GM23338 (cell line): ENCODE data around the gene CD58. TPM values are rescaled to one million over a fixed set of nuclear protein-coding genes. Genes with fewer than 3 reads are reported as not detected.

Experiments used
- ATAC-seq: fragments of 200-7000 bp; cut with Tn5 transposase; 3 replicates; pipeline ENCODE4 v1.9.1; 2020
- DNase-seq: peaks from one replicate; pipeline ENCODE4 v3.0.0-alpha.2; 2015; ENCODE audit warnings: low spot score
- H2AFZ ChIP-seq: fragments of 200-600 bp; sonication (generic); 2 replicates; pipeline ENCODE4 v1.8.0; 2016; ENCODE audit warnings: antibody characterized with exemption, mild to moderate bottlenecking, moderate library complexity
- H3F3A ChIP-seq: fragments of 200-600 bp; sonication (generic); replicated peaks from 2 replicates; pipeline ENCODE4 v1.8.0; 2017; ENCODE audit warnings: antibody characterized with exemption, mixed run types, low read depth
- H3K27ac ChIP-seq: fragments of 200-600 bp; sonication (generic); 2 replicates; pipeline ENCODE4 v1.6.1; 2016; ENCODE audit warnings: low read depth
- H3K27me3 ChIP-seq: fragments of 200-600 bp; sonication (generic); 2 replicates; pipeline ENCODE4 v1.8.0; 2016; ENCODE audit warnings: mild to moderate bottlenecking, mixed run types, moderate library complexity; ENCODE audit not compliant: insufficient read depth
- H3K36me3 ChIP-seq: fragments of 200-600 bp; sonication (generic); 2 replicates; pipeline ENCODE4 v1.8.0; 2016; ENCODE audit warnings: mild to moderate bottlenecking; ENCODE audit not compliant: insufficient read depth
- H3K4me1 ChIP-seq: fragments of 200-600 bp; sonication (generic); 2 replicates; pipeline ENCODE4 v1.8.0; 2016; ENCODE audit warnings: mild to moderate bottlenecking, moderate library complexity; ENCODE audit not compliant: insufficient read depth
- H3K4me2 ChIP-seq: fragments of 200-600 bp; sonication (generic); 2 replicates; pipeline ENCODE4 v1.7.1; 2017; ENCODE audit warnings: mixed run types
- H3K4me3 ChIP-seq: fragments of 200-600 bp; sonication (generic); 2 replicates; pipeline ENCODE4 v1.6.1; 2016; ENCODE audit warnings: mixed run types
- H3K79me2 ChIP-seq: fragments of 200-600 bp; sonication (generic); replicated peaks from 2 replicates; pipeline ENCODE4 v1.8.0; 2017; ENCODE audit warnings: mild to moderate bottlenecking; ENCODE audit not compliant: insufficient read depth
- H3K9me2 ChIP-seq: fragments of 200-600 bp; sonication (generic); 2 replicates; pipeline ENCODE4 v1.8.0; 2017; ENCODE audit not compliant: insufficient read depth
- H4K20me1 ChIP-seq: fragments of 200-600 bp; sonication (generic); replicated peaks from 2 replicates; pipeline ENCODE4 v1.8.0; 2017; ENCODE audit warnings: mild to moderate bottlenecking; ENCODE audit not compliant: insufficient read depth
- H3K27ac Mint-ChIP-seq: 2 replicates; pipeline ENCODE4 v1.8.0; 2020; ENCODE audit warnings: inconsistent platforms, mild to moderate bottlenecking, moderate library complexity, mixed read lengths
- H3K27me3 Mint-ChIP-seq: 3 replicates; pipeline ENCODE4 v1.8.0; 2022; ENCODE audit warnings: low read depth, mild to moderate bottlenecking, moderate library complexity, mixed read lengths, inconsistent platforms; ENCODE audit not compliant: insufficient read depth, poor library complexity
- H3K36me3 Mint-ChIP-seq: 3 replicates; pipeline ENCODE4 v1.8.0; 2021; ENCODE audit warnings: low read depth, mild to moderate bottlenecking, inconsistent platforms, moderate library complexity, mixed read lengths
- H3K4me1 Mint-ChIP-seq: 3 replicates; pipeline ENCODE4 v1.8.0; 2020; ENCODE audit warnings: mild to moderate bottlenecking, inconsistent platforms, mixed read lengths
- H3K4me3 Mint-ChIP-seq: 3 replicates; pipeline ENCODE4 v1.8.0; 2021; ENCODE audit warnings: moderate library complexity, mild to moderate bottlenecking, inconsistent platforms, mixed read lengths
- H3K9me3 Mint-ChIP-seq: 3 replicates; pipeline ENCODE4 v1.8.0; 2020; ENCODE audit warnings: moderate library complexity, mild to moderate bottlenecking, inconsistent platforms, mixed read lengths
- CTCF ChIP-seq, 2 experiments: fragments of 200-600 bp in 1 of 2; sonication (generic) in 1 of 2; conservative IDR thresholded peaks; 2 replicates each; pipeline versions ENCODE4 v1.5.1 to v1.6.1; 2016 to 2017; ENCODE audit warnings: antibody characterized with exemption in 2 of 2, low read depth in 2 of 2, mild to moderate bottlenecking in 2 of 2, moderate library complexity in 1 of 2
- ETS1 ChIP-seq: IDR thresholded peaks from 2 replicates; pipeline ENCODE4 v1.6.1; 2016; ENCODE audit warnings: antibody characterized with exemption
- EZH2 ChIP-seq: fragments of 200-600 bp; sonication (generic); IDR thresholded peaks from one replicate; pipeline ENCODE4 v1.8.0; 2017; ENCODE audit warnings: antibody characterized with exemption, mild to moderate bottlenecking, low read depth; ENCODE audit not compliant: unreplicated experiment
- JUNB ChIP-seq: IDR thresholded peaks from one replicate; pipeline ENCODE4 v1.6.1; 2016; ENCODE audit warnings: antibody characterized with exemption; ENCODE audit not compliant: unreplicated experiment
- NANOG ChIP-seq: IDR thresholded peaks from 2 replicates; pipeline ENCODE4 v1.6.1; 2016; ENCODE audit warnings: antibody characterized with exemption, borderline replicate concordance
- REST ChIP-seq: IDR thresholded peaks from one replicate; pipeline ENCODE4 v1.6.1; 2018; ENCODE audit warnings: antibody characterized with exemption; ENCODE audit not compliant: unreplicated experiment
- STAT1 ChIP-seq: IDR thresholded peaks from one replicate; pipeline ENCODE4 v1.6.1; 2016; ENCODE audit warnings: antibody characterized with exemption; ENCODE audit not compliant: unreplicated experiment
- ZNF331 ChIP-seq: fragments of 250-450 bp; sonication (Bioruptor Pico); IDR thresholded peaks from 2 replicates; pipeline ENCODE4 v1.5.0; 2020; ENCODE audit warnings: low read depth, mild to moderate bottlenecking, moderate library complexity
- polyA plus RNA-seq: library from polyadenylated mRNA; unstranded; fragments of >200 nt; fragmentation: Nextera tagmentation; extraction: Ambion mirVana; gene quantifications from 2 replicates; pipeline ENCODE4 v1.2.1, GENCODE V29; 2016
- total RNA-seq: library from RNA; depleted of rRNA; stranded (reverse); fragments of >200 nt; shearing (Covaris generic); gene quantifications from 2 replicates; pipeline ENCODE4 v1.2.3, GENCODE V29; 2014

CD58 gene
- total and polyA plus RNA-seq, 2 experiments from 2014 or later = 9.2 to 12.5 TPM

GRCh38 chr1:116556289-116557006, 14.4 kb downstream of the CD58 start:
- H3K27me3 Mint-ChIP-seq = peaks cover 3% of the 10 kb centered on the region
- Histone ChIP-seq H3K4me2 (no peak overlapping the region), H3K9me2 (no peaks in the 10 kb centered on the region), H3K27ac (no peak overlapping the region), H4K20me1 (no peaks in the 10 kb centered on the region), H3F3A (no peaks in the 10 kb centered on the region), H2AFZ (no peak overlapping the region), H3K4me1 (no peaks in the 10 kb centered on the region), H3K36me3 (no peaks in the 10 kb centered on the region), H3K79me2 (no peaks in the 10 kb centered on the region; the same call in 1 of the 2 replicates), H3K4me3 (no peak overlapping the region), H3K27me3 (no peaks in the 10 kb centered on the region)
- H3K9me3 Mint-ChIP-seq = no peaks in the 10 kb centered on the region
- no peak for DNase-seq
- H3K27ac Mint-ChIP-seq = no peak overlapping the region
- TF ChIP-seq STAT1 (no peak), JUNB (no peak), EZH2 (no peak), NANOG (no peak)
- no peak overlapping the region for H3K4me3 Mint-ChIP-seq
- no peaks in the 10 kb centered on the region for H3K36me3 Mint-ChIP-seq
- no peak for ATAC-seq
- H3K4me1 Mint-ChIP-seq = peaks cover 8% of the 10 kb centered on the region

- Histone ChIP-seq H3K4me3 (no peak overlapping the region), H3K27ac (no peak overlapping the region), H3K27me3 (no peaks in the 10 kb centered on the region), H3F3A (no peaks in the 10 kb centered on the region), H3K4me2 (no peak overlapping the region), H2AFZ (no peak overlapping the region), H3K79me2 (no peaks in the 10 kb centered on the region; the same call in 1 of the 2 replicates), H3K36me3 (no peaks in the 10 kb centered on the region), H4K20me1 (no peaks in the 10 kb centered on the region), H3K4me1 (no peaks in the 10 kb centered on the region), H3K9me2 (no peaks in the 10 kb centered on the region)
- no peak for ATAC-seq
- H3K4me1 Mint-ChIP-seq = peaks cover 8% of the 10 kb centered on the region
- no peak for DNase-seq
- no peak overlapping the region for H3K27ac Mint-ChIP-seq
- no peak for TF ChIP-seq EZH2
- no peak for TF ChIP-seq ETS1
- no peak for TF ChIP-seq CTCF (conservative IDR thresholded peaks at IDR 0.05; ENCODE audit: low read depth in 2 of 2)
- no peak for TF ChIP-seq REST
- TF ChIP-seq ZNF331 (CRISPR knock-in tag) = no peak
- H3K27me3 Mint-ChIP-seq = peaks cover 3% of the 10 kb centered on the region
- H3K4me3 Mint-ChIP-seq = no peak overlapping the region
- H3K9me3 Mint-ChIP-seq = no peaks in the 10 kb centered on the region
- H3K36me3 Mint-ChIP-seq = no peaks in the 10 kb centered on the region
Observed at GRCh38 chr1:116554924-116555323, 15.9 kb downstream of the CD58 start.
